GM18526 (cell line): Measurements from ENCODE around the gene FBRS.

ENCODE experiments used
- POLR2A ChIP-seq: IDR thresholded peaks from 3 replicates; pipeline ENCODE4 v1.6.1; 2011; ENCODE audit not compliant: insufficient read length; ENCODE audit errors: extremely low read depth

FBRS gene

GRCh38 chr16:30656974-30657865 lies 1.0 kb upstream of the FBRS start:
- peak; percentile 49 for TF ChIP-seq POLR2A

GRCh38 chr16:30658731-30659506 lies 688 bp downstream of the FBRS start:
- TF ChIP-seq POLR2A: peak; percentile 8

GRCh38 chr16:30659507-30660423 lies 1.5 kb downstream of the FBRS start:
- no peak for TF ChIP-seq POLR2A

GRCh38 chr16:30660424-30661261 lies 2.4 kb downstream of the FBRS start:
- no peak for TF ChIP-seq POLR2A

GRCh38 chr16:30662449-30662848 lies 4.2 kb downstream of the FBRS start:
- TF ChIP-seq POLR2A: no peak

- TF ChIP-seq POLR2A: no peak
Measured at GRCh38 chr16:30663038-30663437, 4.8 kb downstream of the FBRS start.

- no peak for TF ChIP-seq POLR2A
Measured at GRCh38 chr16:30663820-30664219, 5.6 kb downstream of the FBRS start.

GRCh38 chr16:30664616-30665109 lies 6.4 kb downstream of the FBRS start:
- TF ChIP-seq POLR2A: no peak

GRCh38 chr16:30665155-30665829 lies 7.1 kb downstream of the FBRS start:
- no peak for TF ChIP-seq POLR2A

- TF ChIP-seq POLR2A: no peak
Measured at GRCh38 chr16:30665830-30666190, 7.6 kb downstream of the FBRS start.

- no peak for TF ChIP-seq POLR2A
Measured at GRCh38 chr16:30666681-30667080, 8.4 kb downstream of the FBRS start.

GRCh38 chr16:30667361-30667905 lies 9.2 kb downstream of the FBRS start:
- no peak for TF ChIP-seq POLR2A

- TF ChIP-seq POLR2A: no peak
Measured at GRCh38 chr16:30668393-30668792, 10.2 kb downstream of the FBRS start.
